Neural cell (in vitro differentiated cells): ENCODE measurements around the gene RCC1.

Experiments
- EP300 ChIP-seq: fragments of 450-650 bp; conservative IDR thresholded peaks from 2 replicates; pipeline ENCODE4 v1.6.1; 2014; ENCODE audit warnings: antibody characterized with exemption, mild to moderate bottlenecking, moderate library complexity; ENCODE audit not compliant: poor library complexity, severe bottlenecking
- EZH2 ChIP-seq: fragments of 200-600, 300-800 bp; shearing (Covaris generic), sonication (generic); IDR thresholded peaks from 2 replicates; pipeline ENCODE4 v1.6.1; 2014; ENCODE audit warnings: antibody characterized with exemption, low read length, borderline replicate concordance, mild to moderate bottlenecking; ENCODE audit not compliant: insufficient read depth, poor library complexity, severe bottlenecking
- POLR2AphosphoS5 ChIP-seq: IDR thresholded peaks from 2 replicates; pipeline ENCODE4 v1.6.1; 2012
- RAD21 ChIP-seq: fragments of 450-650 bp; conservative IDR thresholded peaks from 2 replicates; pipeline ENCODE4 v1.6.1; 2014; ENCODE audit warnings: antibody characterized with exemption, mild to moderate bottlenecking, moderate library complexity
- SMC3 ChIP-seq: fragments of 450-650 bp; conservative IDR thresholded peaks from 2 replicates; pipeline ENCODE4 v1.6.1; 2014; ENCODE audit warnings: antibody characterized with exemption, mild to moderate bottlenecking, moderate library complexity; ENCODE audit not compliant: poor library complexity
- TAF1 ChIP-seq: IDR thresholded peaks from 2 replicates; pipeline ENCODE4 v1.6.1; 2012; ENCODE audit warnings: low read depth
- TF ChIP-seq, protein P1 (sequence below): fragments of 450-650 bp; IDR thresholded peaks from 2 replicates; pipeline ENCODE4 v1.5.1; 2014; ENCODE audit warnings: antibody characterized with exemption, mild to moderate bottlenecking, moderate library complexity; ENCODE audit not compliant: poor library complexity, severe bottlenecking
- TF ChIP-seq, protein P2 (sequence below): IDR thresholded peaks from 2 replicates; pipeline ENCODE4 v1.6.1; 2012; ENCODE audit warnings: borderline replicate concordance

DNA sequence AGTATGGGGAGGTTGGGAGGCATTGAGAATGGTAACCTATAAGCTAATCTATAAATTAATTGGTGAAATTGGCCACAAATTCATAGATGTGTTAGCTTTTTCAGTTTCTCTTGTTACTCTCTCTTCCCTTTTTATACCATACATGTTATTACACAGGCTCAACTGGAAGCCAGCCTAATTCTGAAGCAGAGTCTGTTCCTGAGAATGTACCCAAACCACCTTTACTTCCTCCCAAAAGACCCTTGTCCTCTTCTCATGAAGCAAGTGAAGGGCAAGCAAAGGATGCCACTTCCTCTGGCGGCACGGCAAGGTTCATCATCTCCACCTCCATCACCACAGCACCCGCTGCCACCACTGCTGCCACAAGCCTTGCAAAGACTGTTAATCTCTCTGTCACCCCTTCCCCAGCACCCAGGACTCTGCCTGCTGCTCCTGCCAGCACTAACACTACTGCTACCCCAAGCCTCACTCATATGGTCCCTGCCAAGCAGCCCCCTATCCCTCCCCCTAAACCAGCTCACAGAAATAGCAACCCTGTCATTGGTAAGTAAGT lies 39.5 kb upstream of the RCC1 start:
- TF ChIP-seq, protein P1, sequence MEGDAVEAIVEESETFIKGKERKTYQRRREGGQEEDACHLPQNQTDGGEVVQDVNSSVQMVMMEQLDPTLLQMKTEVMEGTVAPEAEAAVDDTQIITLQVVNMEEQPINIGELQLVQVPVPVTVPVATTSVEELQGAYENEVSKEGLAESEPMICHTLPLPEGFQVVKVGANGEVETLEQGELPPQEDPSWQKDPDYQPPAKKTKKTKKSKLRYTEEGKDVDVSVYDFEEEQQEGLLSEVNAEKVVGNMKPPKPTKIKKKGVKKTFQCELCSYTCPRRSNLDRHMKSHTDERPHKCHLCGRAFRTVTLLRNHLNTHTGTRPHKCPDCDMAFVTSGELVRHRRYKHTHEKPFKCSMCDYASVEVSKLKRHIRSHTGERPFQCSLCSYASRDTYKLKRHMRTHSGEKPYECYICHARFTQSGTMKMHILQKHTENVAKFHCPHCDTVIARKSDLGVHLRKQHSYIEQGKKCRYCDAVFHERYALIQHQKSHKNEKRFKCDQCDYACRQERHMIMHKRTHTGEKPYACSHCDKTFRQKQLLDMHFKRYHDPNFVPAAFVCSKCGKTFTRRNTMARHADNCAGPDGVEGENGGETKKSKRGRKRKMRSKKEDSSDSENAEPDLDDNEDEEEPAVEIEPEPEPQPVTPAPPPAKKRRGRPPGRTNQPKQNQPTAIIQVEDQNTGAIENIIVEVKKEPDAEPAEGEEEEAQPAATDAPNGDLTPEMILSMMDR: no peak
- TF ChIP-seq SMC3: no peak
- no peak for TF ChIP-seq RAD21
- no peak for TF ChIP-seq TAF1
- TF ChIP-seq, protein P2, sequence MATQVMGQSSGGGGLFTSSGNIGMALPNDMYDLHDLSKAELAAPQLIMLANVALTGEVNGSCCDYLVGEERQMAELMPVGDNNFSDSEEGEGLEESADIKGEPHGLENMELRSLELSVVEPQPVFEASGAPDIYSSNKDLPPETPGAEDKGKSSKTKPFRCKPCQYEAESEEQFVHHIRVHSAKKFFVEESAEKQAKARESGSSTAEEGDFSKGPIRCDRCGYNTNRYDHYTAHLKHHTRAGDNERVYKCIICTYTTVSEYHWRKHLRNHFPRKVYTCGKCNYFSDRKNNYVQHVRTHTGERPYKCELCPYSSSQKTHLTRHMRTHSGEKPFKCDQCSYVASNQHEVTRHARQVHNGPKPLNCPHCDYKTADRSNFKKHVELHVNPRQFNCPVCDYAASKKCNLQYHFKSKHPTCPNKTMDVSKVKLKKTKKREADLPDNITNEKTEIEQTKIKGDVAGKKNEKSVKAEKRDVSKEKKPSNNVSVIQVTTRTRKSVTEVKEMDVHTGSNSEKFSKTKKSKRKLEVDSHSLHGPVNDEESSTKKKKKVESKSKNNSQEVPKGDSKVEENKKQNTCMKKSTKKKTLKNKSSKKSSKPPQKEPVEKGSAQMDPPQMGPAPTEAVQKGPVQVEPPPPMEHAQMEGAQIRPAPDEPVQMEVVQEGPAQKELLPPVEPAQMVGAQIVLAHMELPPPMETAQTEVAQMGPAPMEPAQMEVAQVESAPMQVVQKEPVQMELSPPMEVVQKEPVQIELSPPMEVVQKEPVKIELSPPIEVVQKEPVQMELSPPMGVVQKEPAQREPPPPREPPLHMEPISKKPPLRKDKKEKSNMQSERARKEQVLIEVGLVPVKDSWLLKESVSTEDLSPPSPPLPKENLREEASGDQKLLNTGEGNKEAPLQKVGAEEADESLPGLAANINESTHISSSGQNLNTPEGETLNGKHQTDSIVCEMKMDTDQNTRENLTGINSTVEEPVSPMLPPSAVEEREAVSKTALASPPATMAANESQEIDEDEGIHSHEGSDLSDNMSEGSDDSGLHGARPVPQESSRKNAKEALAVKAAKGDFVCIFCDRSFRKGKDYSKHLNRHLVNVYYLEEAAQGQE: no peak
- no peak for TF ChIP-seq POLR2AphosphoS5
- TF ChIP-seq EP300: no peak
- no peak for TF ChIP-seq EZH2
